GM03348 (cell line): ENCODE results near the gene SHTN1.

ENCODE experiments used
- DNase-seq: peaks from one replicate; pipeline ENCODE4 v3.0.0; 2012; ENCODE audit warnings: low spot score

The SHTN1 gene

GRCh38 chr10:116870949-116871348 is 134.0 kb downstream of the SHTN1 start:
- no peak for DNase-seq

- DNase-seq: no peak
Observed at GRCh38 chr10:116868722-116869121, 136.3 kb downstream of the SHTN1 start.

- no peak for DNase-seq
Observed at GRCh38 chr10:116868198-116868676, 136.8 kb downstream of the SHTN1 start.

- DNase-seq: peak; percentile 29
Observed at GRCh38 chr10:116866987-116867595, 137.9 kb downstream of the SHTN1 start.

GRCh38 chr10:116866066-116866465 is 138.9 kb downstream of the SHTN1 start:
- DNase-seq: no peak

- DNase-seq: no peak
Observed at GRCh38 chr10:116864436-116864835, 140.6 kb downstream of the SHTN1 start.

- DNase-seq: no peak
Observed at GRCh38 chr10:116861796-116862195, 143.2 kb downstream of the SHTN1 start.

GRCh38 chr10:116857156-116857555 is 147.8 kb downstream of the SHTN1 start:
- DNase-seq: no peak

GRCh38 chr10:116853701-116854100 is 151.3 kb downstream of the SHTN1 start:
- DNase-seq: no peak

GRCh38 chr10:116853287-116853686 is 151.7 kb downstream of the SHTN1 start:
- no peak for DNase-seq

GRCh38 chr10:116852246-116852645 is 152.7 kb downstream of the SHTN1 start:
- DNase-seq: no peak

GRCh38 chr10:116850058-116850611 is 154.9 kb downstream of the SHTN1 start:
- DNase-seq: peak; percentile 12

GRCh38 chr10:116849248-116850057 is 155.5 kb downstream of the SHTN1 start, which contains the start of gene ENO4:
Gene ENO4 (plus strand): TSS chr10:116849499. CDS start chr10:116849567, 68 bp downstream.
- peak; percentile 93 for DNase-seq

GRCh38 chr10:116848944-116849247 is 156.1 kb downstream of the SHTN1 start:
- DNase-seq: peak; percentile 40

GRCh38 chr10:116848032-116848943 is 156.7 kb downstream of the SHTN1 start:
- no peak for DNase-seq

GRCh38 chr10:116845823-116846222 is 159.2 kb downstream of the SHTN1 start:
- DNase-seq: no peak

GRCh38 chr10:116840389-116841075 is 164.5 kb downstream of the SHTN1 start:
- DNase-seq: no peak

- DNase-seq: no peak
Observed at GRCh38 chr10:116838143-116838725, 166.8 kb downstream of the SHTN1 start.

GRCh38 chr10:116836902-116837523 is 168.0 kb downstream of the SHTN1 start:
- no peak for DNase-seq

GRCh38 chr10:116836083-116836482 is 168.9 kb downstream of the SHTN1 start:
- no peak for DNase-seq

- DNase-seq: no peak
Observed at GRCh38 chr10:116835658-116836057, 169.3 kb downstream of the SHTN1 start.
